HG02840 (cell line): ENCODE results near the gene CFAP299.

ENCODE experiments used
- ATAC-seq: cut with Tn5 transposase; IDR thresholded peaks from one replicate; pipeline ENCODE4 v1.9.1; 2021; ENCODE audit warnings: mild to moderate bottlenecking, moderate library complexity, moderate number of reproducible peaks; ENCODE audit not compliant: unreplicated experiment, low FRiP score

The CFAP299 gene

DNA sequence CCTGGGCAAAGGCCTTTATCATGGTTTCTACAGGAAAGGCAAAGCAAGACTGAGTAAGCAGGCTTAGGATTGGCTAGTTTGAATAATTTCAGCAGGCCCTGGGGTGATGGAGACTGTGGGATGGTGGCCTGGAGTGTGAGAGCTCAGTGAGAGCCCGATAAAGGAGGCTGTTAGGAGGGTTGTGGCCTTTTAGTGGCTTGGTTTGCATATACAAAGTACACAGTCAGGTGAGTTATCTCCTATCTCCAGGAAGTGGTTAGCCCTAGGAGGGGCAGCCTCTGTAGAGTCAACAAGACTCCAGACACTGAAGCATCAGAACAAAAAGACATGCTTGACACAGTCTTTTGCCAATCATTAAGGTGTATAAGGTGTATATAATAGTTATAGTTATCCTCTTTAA lies 157.2 kb downstream of the CFAP299 start:
- ATAC-seq, result no peak

DNA sequence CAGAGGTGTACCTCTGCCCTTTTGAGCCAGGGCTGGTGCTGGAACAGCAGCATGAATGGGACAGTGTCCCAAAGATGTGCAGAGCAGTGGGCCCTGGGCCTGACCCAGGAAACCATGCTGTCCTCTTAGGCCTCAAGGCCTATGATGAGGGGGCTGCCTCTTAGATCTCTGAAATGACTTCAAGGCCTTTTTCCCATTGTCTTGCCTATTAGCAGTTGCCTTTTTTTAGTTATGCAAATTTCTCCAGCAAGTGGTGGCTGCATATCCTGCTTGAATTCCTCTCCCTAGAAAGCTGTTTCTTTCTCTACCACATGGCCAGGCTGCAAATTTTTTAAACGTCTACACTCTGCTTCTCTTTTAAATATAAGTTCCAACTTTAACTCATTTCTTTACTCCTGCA lies 160.3 kb downstream of the CFAP299 start:
- ATAC-seq, result no peak

DNA sequence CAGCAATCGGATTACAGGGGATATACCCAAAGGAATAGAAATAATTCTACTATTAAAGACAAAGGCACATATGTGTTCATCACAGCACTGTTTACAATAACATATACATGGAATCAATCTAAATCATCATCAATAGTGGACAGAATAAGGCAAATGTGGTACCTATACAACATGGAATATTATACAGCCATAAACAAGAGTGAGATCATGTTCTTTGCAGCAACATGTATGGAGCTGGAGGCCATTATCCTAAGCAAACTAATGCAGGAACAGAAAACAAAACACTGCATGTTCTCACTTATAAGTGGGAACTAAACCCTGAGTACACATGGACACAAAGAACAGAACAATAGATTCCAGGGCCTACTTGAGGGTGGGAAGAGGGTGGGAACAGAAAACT lies 163.2 kb downstream of the CFAP299 start:
- ATAC-seq, result no peak

DNA sequence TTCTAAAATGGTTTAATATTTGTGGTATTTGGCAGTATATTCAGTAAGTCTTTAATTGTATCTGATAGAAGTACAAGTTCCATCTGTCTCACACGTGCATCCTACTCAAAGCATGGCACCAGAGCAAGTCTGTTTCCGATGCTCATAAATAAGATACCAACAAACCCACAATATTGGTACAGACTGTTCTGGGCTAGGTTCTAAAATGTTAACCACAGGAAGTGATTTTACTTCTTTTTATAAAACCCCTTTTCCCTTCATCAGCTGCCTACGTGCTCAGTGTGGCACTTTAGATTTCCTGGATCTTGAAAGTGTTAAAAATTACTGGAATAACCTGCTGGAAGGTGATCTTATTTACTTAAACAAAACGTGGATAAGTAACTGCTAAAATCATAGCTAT lies 165.1 kb downstream of the CFAP299 start:
- no peak for ATAC-seq

DNA sequence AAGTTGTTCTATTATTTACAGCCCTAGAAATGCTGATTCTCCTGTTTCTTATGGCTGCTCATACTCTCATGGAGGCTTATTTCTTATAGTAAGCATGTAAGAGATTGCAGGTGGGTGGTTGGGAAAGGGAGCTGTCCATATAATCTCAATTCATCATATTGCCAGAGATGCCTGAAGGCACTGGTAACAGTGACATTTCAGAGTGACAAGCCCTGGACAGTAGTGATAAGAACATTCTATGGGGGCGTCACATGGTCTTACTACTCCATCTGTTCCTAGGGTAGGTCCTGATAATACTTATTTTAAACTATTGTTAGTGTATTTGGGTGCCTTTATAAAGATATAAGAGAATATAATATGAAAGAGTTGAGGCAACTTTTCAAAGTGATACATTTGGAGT lies 171.5 kb downstream of the CFAP299 start:
- peak; percentile 17 for ATAC-seq

DNA sequence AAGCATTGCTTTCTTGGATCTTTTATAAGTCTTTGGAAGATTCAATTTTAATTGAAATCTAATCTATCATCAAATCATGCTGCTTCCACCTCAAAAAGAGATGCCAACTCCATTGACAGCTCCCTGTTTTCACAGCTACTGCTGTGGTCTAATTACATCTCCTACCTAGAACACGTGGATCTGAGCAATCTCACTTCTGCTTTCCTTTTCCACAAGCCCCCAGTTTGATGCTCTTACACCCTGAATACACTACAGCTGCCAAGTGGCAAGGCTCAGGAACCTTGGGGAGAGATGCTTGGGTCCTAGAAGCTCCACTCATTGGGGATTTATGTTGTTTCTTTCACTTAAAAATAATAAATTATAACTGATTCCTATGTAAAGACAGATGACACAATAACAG lies 172.0 kb downstream of the CFAP299 start:
- peak; percentile 91 for ATAC-seq

DNA sequence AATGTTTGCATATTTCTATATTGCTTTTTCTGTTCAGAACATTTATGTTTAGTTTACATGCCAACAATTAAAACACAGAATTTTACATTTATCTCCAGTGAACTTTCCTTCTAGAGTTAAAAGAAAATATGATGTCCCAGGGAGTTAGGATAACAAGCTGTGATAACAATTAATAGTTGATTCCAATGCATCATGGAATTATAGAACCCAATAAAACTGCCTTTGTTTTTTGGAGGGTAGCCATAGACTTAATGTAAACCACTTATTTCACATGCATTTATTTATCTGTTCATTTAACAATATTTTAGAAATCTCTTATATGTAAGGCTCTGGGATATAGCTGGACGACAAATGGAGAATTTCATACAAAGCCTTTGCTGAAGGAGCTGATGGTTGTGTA lies 180.0 kb downstream of the CFAP299 start:
- no peak for ATAC-seq

DNA sequence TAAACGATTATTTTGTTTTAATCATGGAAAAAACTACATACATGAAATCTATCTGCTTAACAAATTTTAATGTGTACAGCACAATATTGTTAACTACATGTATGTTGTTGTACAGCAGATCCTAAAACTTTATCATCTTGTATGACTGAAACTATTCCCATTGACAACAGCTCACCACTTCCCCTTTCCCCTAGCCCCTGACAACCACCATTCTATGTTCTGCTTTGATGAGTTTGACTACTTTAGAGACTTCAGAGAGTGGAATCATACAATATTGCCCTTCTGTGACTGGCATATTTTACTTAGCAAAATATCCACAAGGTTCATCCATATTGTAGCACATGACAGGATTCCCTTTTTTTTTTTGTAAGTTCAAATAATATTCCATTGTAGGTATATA lies 185.9 kb downstream of the CFAP299 start:
- no peak for ATAC-seq

DNA sequence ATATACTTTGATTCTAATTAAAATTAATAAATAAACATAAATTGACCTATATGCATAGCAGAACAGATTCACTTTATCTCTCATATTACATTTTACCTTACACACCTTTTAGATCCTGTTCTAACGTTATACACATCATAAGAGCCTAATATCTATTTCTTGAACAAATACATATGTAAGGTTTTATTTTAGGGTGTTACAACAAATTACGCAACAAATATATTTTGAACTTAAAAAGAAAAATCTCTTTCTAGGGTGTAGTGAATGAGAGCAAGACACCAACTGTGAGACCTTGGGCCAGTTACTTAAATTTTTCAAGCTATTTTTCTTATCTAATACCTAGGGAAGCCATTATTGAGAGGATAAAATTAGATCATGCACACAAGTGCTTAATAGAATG lies 191.2 kb downstream of the CFAP299 start:
- ATAC-seq, result no peak

DNA sequence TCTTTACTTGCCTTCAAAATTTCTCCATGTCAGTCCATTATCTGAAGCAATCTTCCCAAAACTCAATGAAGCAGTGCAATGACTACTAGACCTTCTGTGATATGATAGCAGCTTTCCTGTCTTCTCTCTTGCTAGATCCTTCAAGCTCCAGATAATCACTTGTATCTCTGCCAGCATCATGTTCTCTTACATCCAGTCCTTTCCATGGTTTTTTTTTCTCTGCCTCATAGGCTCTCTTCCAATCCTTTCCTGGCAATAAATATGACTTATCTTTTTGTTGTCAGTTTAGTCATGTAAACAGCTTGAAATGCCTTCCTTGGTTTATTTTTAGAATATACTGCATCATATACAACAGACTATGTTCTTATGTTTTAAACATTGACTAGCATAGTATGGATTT lies 193.5 kb downstream of the CFAP299 start:
- ATAC-seq, result no peak

DNA sequence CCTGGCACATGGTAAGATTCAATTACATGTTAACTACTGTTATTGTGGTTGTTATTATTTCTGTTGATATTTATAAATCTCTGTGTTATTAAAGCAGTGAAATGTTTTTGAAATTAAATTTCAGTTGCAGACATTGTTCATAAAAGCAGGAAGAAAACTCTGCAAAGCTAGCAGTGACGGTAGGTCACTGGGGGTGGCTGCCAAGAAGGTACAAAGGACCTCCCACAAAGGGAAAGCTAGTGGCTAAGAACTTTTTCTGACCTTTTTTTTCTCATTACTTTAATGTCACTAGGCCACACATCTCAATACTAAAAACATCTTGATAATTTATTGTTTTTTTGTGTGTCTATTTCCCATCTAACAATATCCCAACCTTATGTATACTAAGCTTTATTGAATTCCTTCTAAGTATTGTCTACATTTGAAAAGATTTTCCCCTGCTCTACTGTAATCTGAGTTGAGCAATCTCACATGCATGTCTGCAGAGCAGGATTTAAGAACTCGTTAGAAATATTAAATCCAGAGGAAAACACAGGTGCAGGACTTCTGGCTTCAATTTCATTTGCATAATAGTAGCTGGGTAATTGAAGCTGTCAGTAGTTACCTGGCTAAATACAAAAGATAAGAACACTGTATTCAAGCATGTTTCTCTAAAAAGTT lies 197.3 kb downstream of the CFAP299 start:
- ATAC-seq, result no peak

DNA sequence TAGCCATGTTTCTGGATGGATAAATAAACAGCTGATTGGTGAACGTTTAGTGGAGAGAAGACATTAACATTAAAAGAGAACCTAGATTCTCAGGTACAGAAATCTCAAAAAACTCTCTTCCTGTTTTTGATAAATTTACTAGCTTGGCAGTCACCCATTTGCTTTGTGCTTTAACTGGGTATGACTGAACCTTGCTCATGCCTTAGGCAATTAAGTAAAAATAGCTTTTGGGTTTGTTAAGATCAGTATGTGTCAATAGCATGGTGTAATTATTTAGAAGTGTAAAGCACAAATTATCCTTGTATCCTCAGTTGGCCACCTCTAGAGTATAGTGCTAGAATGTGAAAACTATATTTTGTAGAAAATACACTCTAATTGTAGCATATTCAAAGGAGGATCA lies 200.0 kb downstream of the CFAP299 start:
- no peak for ATAC-seq

DNA sequence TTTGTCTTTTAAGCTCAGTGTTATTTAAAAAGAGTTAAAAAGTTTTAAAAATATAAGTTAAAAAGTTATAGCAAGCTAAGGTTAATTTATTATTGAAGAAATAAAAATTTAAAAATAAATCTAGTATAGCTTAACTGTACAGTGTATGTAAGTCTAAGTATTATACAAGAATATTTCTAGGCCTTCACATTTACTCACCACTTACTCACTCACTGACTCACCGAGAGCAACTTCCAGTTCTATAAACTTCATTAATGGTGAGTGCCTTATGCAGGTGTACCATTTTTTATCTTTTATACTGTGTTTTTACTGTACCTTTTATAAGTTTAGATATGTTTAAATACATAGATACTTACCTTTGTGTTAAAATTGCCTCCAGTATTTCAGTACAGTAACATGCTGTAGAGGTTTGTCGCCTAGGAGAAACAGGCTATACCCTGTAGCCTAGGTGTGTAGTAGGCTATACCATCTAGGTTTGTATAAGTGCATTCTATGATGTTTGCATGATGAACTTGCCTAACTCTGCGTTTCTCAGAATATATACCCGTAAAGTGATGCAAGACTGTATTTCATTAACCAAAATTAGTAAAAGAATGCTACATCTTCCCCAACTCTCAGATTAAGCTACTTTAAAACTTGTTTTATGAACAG lies 202.9 kb downstream of the CFAP299 start:
- ATAC-seq, result no peak

DNA sequence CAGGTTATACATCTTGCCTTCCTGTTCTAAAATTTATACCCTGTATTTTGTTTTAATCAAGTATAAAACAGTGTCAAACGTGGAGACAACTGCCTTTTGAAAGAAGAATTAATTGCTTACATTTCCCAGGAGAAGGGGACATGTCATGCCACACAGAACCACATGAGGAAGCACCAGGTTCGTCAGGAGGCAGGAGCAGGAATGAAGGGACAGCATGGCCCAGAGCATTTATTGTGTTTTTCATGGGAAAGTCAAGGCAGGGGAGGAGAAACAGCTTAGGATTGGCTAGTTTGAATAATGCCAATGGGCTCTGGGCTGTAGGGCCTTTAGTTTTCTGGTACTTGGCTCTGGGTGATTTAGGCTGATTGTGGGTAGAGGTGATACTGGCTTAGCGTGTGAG lies 203.7 kb downstream of the CFAP299 start:
- no peak for ATAC-seq

DNA sequence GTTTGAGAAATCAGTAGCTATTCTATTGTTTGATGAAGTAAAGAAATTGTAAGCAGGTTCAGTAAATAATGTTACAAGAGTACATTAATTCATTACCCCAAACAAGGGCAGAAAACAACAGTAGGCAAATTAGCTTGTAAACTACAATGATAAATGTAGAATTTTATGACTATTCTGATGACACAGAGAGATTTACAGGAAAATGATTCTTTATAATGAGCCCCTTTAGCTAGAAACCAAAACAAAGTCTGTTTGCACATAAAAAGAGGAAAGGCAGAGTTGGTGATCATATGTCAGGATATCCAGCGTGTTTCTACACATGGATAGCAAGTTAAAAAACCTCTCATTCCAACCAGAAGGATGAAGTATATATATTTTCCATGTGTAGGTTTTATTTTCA lies 204.8 kb downstream of the CFAP299 start:
- peak; percentile 7 for ATAC-seq

DNA sequence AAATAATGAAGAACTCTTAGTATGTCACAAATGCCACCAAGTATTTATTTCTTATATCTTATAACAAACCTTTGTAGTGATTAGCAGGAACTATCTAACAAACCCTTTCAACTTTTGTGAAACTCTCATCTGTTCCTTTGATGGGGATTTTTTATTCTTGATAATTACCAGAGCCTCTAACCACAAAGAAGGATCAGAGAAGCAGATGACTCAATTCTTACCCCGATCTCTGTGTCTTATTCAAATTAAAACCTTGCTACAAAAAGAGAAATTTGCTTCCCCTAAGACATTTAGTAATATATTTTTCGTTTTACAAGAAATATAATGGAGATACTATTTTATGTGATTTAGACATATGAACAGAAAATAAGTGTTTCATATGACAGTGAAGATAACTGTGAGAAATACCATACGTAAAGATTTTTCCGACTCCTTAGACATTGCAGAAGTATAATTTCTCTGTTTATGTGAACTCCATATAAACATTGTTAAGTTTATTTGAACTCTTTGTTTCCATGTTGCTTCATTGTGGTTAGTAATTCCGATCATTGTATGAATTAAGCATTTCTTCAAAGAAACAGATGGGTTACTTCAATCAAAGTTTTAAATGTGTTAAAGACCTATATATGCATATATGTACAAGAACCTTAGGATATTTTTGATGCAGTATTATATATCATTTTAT lies 205.4 kb downstream of the CFAP299 start:
- ATAC-seq, result peak; percentile 96

DNA sequence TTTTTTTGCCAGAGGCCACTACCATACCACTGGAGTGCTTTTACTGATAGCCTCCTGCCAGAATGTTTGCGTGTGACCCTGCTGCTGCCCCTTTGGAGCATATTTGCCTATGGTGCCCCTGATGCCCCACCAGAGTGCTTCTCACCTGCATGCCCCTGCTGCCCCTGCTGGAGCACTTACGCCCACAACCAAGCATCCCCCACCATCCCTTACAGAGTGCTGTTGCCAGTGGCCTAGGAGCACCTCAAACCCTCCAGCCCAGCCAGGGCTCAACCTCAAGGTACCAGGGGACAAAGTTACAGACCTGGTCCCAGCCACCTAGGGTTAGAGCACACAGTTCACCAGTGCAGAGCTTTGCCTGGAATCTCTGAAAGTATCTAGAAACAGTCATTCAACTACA lies 207.2 kb downstream of the CFAP299 start:
- ATAC-seq, result no peak

DNA sequence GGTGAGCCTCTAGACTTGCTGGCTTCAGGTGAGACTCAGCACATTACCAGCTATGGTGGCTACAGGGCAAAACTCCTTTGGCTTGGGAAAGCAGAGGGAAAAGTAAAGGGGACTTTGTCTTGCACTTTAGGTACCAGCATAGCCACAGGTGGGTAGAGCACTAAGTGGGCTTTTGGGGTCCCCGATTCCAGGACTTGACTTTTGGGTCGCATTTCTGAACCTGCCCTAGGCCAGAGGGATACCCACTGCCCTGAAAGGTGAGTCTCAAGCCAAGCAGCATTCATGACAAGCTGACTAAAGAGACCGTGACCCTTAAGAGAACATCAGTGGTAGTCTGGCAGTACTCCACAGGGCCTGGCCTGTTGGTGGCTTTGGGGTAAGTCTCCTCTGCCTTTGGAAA lies 224.8 kb downstream of the CFAP299 start:
- ATAC-seq, result no peak

DNA sequence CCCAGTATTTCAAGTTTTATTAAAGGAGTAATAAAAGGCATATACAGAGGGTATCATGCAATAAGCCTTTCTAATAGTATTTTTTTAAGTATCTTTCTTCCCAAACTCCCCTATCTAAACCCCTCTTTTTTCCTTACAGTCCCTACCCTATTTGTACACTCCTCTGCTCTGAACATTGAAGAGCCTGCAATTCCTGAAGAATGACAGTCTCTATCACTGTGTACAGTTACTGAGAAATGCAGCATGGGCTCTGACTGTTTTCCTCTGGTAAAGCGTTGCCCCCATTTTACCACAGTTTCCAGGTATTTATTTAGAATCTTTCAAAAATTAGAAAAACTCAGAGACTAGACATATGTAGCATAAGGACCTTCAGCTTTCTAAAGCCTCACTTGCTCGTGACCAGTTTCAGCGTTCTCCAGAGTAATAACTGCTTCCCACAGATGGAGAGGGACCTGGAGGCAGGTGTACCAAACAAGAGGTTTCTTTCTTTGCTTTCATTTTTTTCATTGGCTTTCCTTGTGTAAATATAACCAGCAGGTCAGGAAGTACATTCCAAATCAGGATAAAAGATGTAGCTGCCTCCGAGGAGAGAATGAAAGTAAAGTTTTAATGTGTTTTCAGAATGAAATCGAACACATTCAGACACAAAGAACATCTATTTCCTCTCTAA lies 230.8 kb downstream of the CFAP299 start:
- no peak for ATAC-seq

DNA sequence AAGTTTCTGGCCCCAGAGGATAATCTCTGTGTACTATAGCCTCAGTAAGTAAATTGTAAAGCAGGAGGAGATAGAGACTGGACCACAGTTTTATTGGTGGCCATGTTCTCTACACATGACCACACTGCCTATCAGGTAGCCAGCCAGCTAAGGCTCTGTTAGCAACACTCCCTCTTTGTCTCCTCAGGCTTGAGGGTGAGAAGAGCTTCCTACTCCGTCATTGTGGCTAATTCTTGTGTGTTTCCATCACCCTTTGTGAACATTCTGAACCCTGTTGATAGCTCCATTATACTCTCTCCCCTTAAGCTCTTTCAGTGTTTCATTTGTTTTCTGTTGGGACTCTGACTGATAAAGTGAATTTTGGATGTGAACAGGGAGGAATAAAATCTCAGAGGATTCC lies 233.4 kb downstream of the CFAP299 start:
- ATAC-seq, result no peak

DNA sequence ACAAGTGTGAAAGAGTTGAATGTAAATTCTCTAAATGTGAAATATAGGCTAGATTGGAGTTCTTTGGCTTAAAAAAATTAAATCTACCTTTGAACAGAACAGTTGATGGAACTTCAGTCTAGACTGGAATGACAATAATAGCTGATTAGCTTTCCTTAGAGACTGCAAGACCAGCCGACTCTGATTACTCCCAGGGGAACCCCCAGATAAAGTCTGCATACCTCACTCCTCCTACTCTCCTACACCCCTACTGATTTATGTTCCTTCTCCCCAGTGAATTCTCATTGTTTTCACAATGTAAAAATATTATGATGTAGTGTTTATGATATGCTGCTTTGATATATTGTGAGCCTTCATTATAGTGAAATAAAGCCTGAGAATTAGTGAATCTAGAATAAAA lies 241.3 kb downstream of the CFAP299 start:
- no peak for ATAC-seq
